ENCODE data around the gene ST6GALNAC2.

Gene ST6GALNAC2

DNA sequence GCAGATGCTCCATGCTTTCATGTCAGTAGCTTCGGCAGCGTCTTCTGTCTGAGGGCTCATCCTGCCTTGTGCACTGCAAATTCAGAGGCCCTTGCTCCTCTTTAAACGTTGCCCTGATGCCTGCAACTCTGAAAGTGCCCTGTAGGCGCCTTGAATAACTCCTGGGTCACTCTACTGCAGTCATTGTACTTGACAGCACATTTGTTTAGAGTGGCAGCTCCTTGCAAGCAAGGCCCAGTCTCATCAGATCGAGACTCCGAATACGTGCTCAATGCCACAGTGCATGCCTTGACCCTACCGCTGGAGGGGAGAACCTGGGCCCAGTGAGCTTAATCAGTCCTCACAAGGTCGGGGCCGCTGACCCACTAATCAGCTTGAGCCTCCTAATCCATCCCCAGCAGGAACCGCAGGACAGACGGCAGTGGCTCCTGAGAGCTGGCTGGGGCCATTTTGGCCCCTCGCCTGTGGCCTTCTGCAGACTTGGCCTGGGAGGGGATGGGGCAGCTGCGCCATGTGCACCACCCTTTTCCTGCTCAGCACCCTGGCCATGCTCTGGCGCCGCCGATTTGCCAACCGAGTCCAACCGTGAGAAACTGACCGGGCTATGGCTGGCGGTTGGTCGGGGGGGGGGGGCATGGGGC lies 45.9 kb downstream of the ST6GALNAC2 start, which contains the start of gene PRCD:
PRCD (plus strand) TSS at position 414 of the 641 bp plus-strand sequence; CDS start at position 512, 98 bp downstream.
- Histone ChIP-seq H3K4me3 (ENCODE audit: low read depth, low read length) (peak within 1 kb of the TSS; percentile 49), H3K27ac (no peak within 1 kb of the TSS), H3K27me3 (replicated peaks) (no peaks in the 10 kb centered on the region), H3K36me3 (replicated peaks) (no peaks in the 10 kb centered on the region)
- DNase-seq: no peak
- TF ChIP-seq, protein P1, sequence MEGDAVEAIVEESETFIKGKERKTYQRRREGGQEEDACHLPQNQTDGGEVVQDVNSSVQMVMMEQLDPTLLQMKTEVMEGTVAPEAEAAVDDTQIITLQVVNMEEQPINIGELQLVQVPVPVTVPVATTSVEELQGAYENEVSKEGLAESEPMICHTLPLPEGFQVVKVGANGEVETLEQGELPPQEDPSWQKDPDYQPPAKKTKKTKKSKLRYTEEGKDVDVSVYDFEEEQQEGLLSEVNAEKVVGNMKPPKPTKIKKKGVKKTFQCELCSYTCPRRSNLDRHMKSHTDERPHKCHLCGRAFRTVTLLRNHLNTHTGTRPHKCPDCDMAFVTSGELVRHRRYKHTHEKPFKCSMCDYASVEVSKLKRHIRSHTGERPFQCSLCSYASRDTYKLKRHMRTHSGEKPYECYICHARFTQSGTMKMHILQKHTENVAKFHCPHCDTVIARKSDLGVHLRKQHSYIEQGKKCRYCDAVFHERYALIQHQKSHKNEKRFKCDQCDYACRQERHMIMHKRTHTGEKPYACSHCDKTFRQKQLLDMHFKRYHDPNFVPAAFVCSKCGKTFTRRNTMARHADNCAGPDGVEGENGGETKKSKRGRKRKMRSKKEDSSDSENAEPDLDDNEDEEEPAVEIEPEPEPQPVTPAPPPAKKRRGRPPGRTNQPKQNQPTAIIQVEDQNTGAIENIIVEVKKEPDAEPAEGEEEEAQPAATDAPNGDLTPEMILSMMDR (IDR thresholded peaks at IDR 0.05; ENCODE audit: low read depth, low read length, missing control alignments): no peak
- in situ Hi-C loops (cut with HindIII; ENCODE audit: low pct_ligation_motif_present, low sequenced_read_pairs): no loop called here

DNA sequence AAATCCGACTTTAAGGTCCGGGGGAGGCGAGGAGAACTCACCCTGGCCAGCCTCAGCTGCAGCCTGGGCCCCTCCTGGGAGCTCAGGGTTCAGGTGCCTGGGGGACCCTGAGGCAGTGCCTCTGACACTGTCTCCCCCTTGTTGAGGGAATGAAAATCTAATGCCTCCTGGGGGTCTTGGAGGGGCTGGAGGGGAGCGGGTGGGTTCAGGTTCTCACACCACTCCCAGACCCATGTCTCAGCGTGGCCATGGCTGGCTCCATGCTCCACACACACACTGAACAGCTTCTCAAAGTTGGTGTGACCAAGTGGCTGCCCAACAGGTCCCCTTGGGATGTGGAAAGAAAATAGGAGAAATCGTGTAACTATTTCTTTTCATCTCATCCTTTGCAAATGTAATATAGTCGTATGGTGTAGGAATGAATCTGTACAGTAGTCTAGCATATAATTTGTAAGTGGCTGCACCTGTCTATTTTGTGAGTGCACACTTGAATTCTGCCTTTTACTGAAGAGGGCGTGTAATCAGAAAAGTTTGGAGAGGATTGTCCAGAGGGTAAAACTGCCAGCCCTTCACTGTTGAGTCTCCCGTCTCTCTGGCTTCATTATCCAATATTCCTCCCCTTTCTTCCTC lies 46.6 kb downstream of the ST6GALNAC2 start:
- TF ChIP-seq, protein P1 (IDR thresholded peaks at IDR 0.05; ENCODE audit: low read depth, low read length, missing control alignments): no peak
- H3K27me3 ChIP-seq (replicated peaks): no peaks in the 10 kb centered on the region
- in situ Hi-C loops (cut with HindIII; ENCODE audit: low pct_ligation_motif_present, low sequenced_read_pairs): no loop called here
- no peaks in the 10 kb centered on the region for H3K36me3 ChIP-seq (replicated peaks)
- no peak overlapping the region for H3K4me3 ChIP-seq (ENCODE audit: low read depth, low read length)
- no peak for DNase-seq
- no peak overlapping the region for H3K27ac ChIP-seq

DNA sequence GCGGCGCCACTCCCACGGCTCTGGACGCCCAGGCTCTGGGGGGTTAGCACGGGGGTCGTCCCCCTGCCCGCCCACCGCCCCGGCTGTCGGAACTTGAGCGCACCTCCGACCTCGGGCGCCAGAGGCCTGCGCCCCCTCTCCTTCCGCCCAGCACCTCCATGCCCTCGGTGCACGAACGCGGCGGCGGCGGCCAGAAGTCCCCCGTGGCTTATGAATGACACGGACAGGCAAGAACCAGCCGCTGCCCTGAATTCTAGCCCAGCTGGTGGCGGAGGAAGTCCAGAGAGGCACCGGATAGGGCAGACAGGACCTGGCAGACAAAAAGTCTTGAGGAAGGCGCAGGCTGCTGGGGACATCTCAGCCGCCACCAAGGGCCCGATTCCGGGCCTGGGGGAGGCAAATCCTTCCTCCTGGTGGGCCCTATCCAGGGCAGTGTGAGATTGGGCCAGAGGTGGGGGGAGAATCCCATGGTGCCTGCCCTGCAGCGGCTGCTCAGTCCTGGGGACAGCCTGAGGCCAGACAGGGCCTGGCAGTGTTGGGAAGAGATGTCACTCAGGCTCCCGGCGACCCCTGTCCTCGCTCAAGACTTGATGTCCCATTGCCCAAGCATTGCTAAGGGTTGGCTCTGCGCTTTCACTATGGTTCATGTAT lies 47.3 kb downstream of the ST6GALNAC2 start:
- no peaks in the 10 kb centered on the region for H3K27me3 ChIP-seq (replicated peaks)
- DNase-seq: no peak
- H3K4me3 ChIP-seq (ENCODE audit: low read depth, low read length): peak overlapping the region; percentile 58
- in situ Hi-C loops (cut with HindIII; ENCODE audit: low pct_ligation_motif_present, low sequenced_read_pairs): no loop called here
- TF ChIP-seq, protein P1 (IDR thresholded peaks at IDR 0.05; ENCODE audit: low read depth, low read length, missing control alignments): no peak
- H3K36me3 ChIP-seq (replicated peaks): no peaks in the 10 kb centered on the region
- H3K27ac ChIP-seq: no peak overlapping the region

DNA sequence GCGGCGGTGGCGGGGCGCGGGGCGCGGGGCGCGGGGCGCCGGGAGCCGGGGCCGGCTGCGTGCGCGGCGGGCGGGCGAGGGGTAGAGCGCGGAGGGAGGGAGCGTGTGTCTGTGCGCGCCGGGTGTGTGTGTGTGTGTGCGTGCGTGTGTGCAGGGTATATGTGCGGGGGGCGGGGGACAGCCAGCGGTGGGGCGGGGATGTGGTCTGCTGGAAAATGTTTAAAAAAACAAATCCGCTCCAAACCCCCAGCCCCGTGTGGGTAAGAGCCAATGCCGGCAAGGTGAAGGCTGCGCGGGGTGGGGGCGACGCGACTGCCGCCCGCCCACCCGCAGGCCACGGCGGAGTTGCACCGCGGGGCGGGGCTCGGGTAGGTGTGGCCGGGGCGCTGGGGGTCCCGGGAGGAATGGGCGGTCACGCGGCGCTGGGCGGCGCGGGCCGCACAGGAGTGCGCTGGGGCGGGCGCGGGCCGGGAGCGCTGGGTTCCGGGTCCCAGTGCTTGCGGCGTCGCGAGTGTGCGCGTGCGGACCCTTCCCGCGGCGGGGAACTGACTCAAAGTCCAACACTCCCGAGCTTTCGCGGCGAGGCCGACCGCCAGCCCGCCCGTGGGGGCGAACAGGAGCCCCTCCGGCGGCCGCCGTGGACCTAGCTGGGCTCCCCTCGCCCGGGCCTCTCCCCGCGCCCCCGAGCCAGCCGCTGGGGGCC lies 47.9 kb downstream of the ST6GALNAC2 start, which contains the start of gene CYGB:
CYGB (minus strand) TSS at position 132 of the 703 bp plus-strand sequence. CDS start 167 bp downstream, outside the sequence.
- H3K4me3 ChIP-seq (ENCODE audit: low read depth, low read length): peak within 1 kb of the TSS; percentile 58
- no peak within 1 kb of the TSS for H3K27ac ChIP-seq
- H3K36me3 ChIP-seq (replicated peaks): no peaks in the 10 kb centered on the region
- no peaks in the 10 kb centered on the region for H3K27me3 ChIP-seq (replicated peaks)
- no peak for DNase-seq
- in situ Hi-C loops (cut with HindIII; ENCODE audit: low pct_ligation_motif_present, low sequenced_read_pairs): no loop called here
- TF ChIP-seq, protein P1 (IDR thresholded peaks at IDR 0.05; ENCODE audit: low read depth, low read length, missing control alignments): no peak

DNA sequence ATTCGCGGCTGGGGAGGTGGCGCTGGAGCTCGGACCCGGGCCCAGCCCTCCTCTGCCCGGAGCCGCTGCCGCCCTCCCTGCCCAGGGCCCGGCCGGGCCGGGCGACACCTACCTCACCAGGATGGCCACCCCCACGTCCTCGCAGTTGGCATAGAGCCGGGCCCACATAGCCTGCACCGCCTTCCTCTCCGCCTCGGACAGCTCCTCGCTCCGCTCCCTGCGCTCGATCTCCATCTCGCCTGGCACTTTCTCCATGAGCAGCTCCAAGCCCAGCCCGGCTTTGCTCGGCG lies 48.4 kb downstream of the ST6GALNAC2 start:
- in situ Hi-C loops (cut with HindIII; ENCODE audit: low pct_ligation_motif_present, low sequenced_read_pairs): no loop called here
- TF ChIP-seq, protein P1 (IDR thresholded peaks at IDR 0.05; ENCODE audit: low read depth, low read length, missing control alignments): no peak
- H3K27me3 ChIP-seq (replicated peaks): no peaks in the 10 kb centered on the region

More for the DNA sequence above, 48.4 kb downstream of the ST6GALNAC2 start:
- Histone ChIP-seq H3K36me3 (replicated peaks) (no peaks in the 10 kb centered on the region), H3K4me3 (ENCODE audit: low read depth, low read length) (peak overlapping the region; percentile 58), H3K27ac (no peak overlapping the region)
- DNase-seq: no peak

Data from brain microvascular endothelial cell (primary cell).